HCT116 (cell line): ENCODE data around the gene BANF1.

Source experiments
- CTCF ChIP-seq, 3 experiments: fragments of 200-600 bp in 1 of 3; sonication (generic) in 1 of 3; IDR thresholded peaks in 2 of 3; conservative IDR thresholded peaks in 1 of 3; 2 replicates each; pipeline ENCODE4 v1.5.1; 2012 to 2017; ENCODE audit warnings: low read depth in 2 of 3, low read length in 2 of 3, antibody characterized with exemption in 1 of 3, borderline replicate concordance in 1 of 3, control low read depth in 1 of 3, mild to moderate bottlenecking in 1 of 3, mixed read lengths in 1 of 3, mixed run types in 1 of 3, moderate library complexity in 1 of 3; ENCODE audit not compliant: insufficient read depth in 1 of 3
- ELF1 ChIP-seq: IDR thresholded peaks from 2 replicates; pipeline ENCODE4 v1.6.1; 2012; ENCODE audit warnings: low read depth, borderline replicate concordance
- EZH2 ChIP-seq: fragments of 200-600 bp; sonication (generic); IDR thresholded peaks from 2 replicates; pipeline ENCODE4 v1.6.1; 2017; ENCODE audit warnings: antibody characterized with exemption, mixed run types
- MAX ChIP-seq: IDR thresholded peaks from 2 replicates; pipeline ENCODE4 v1.6.1; 2012
- POLR2A ChIP-seq: IDR thresholded peaks from 2 replicates; pipeline ENCODE4 v1.7.0; 2011; ENCODE audit warnings: borderline replicate concordance; ENCODE audit not compliant: insufficient read depth, insufficient read length; ENCODE audit errors: extremely low read depth
- TCF7L2 ChIP-seq: IDR thresholded peaks from 2 replicates; pipeline ENCODE4 v1.7.0; 2011; ENCODE audit warnings: borderline replicate concordance, inconsistent platforms; ENCODE audit not compliant: insufficient read depth, insufficient read length; ENCODE audit errors: extremely low read depth

GRCh38 chr11:66047541-66048365 is 45.5 kb downstream of the BANF1 start:
- no peak for TF ChIP-seq MAX
- no peak for TF ChIP-seq EZH2
- no peak for TF ChIP-seq POLR2A
- no peak for TF ChIP-seq CTCF (IDR thresholded peaks at IDR 0.05 in 2 of 3, conservative IDR thresholded peaks at IDR 0.05 in 1 of 3; ENCODE audit: borderline replicate concordance in 1 of 3, insufficient read depth in 1 of 3, low read depth in 2 of 3, low read length in 2 of 3)
- no peak for TF ChIP-seq ELF1
- TF ChIP-seq TCF7L2: no peak
